Subcutaneous abdominal adipose tissue (tissue), 5 donors: ENCODE results near the gene MVP.

Experiments used
- H3K27ac ChIP-seq: one replicate; pipeline ENCODE4 v1.7.0; 2013; ENCODE audit warnings: low read depth, mild to moderate bottlenecking, inconsistent platforms, low read length, moderate library complexity
- H3K27me3 ChIP-seq, 5 donors: one replicate each; pipeline ENCODE4 v1.7.0; 2013; ENCODE audit warnings: low read length in 5 of 5, inconsistent platforms in 1 of 5; ENCODE audit not compliant: control insufficient read depth in 5 of 5, insufficient read depth in 4 of 5
- H3K36me3 ChIP-seq, 5 donors: one replicate each; pipeline ENCODE4 v1.7.0; 2013; ENCODE audit warnings: low read length in 5 of 5; ENCODE audit not compliant: control insufficient read depth in 5 of 5, insufficient read depth in 5 of 5
- H3K4me1 ChIP-seq, 5 donors: one replicate each; pipeline ENCODE4 v1.7.0; 2013; ENCODE audit warnings: low read length in 5 of 5, mild to moderate bottlenecking in 3 of 5, moderate library complexity in 1 of 5; ENCODE audit not compliant: control insufficient read depth in 5 of 5, insufficient read depth in 5 of 5
- H3K4me3 ChIP-seq, 5 donors: one replicate each; pipeline ENCODE4 v1.7.0; 2013; ENCODE audit warnings: low read length in 5 of 5, low read depth in 1 of 5
- H3K9ac ChIP-seq, 5 donors: one replicate each; pipeline ENCODE4 v1.7.0; 2013; ENCODE audit warnings: low read length in 5 of 5, mild to moderate bottlenecking in 4 of 5, moderate library complexity in 3 of 5
- H3K9me3 ChIP-seq, 5 donors: one replicate each; pipeline ENCODE4 v1.7.0; 2013; ENCODE audit warnings: low read length in 5 of 5; ENCODE audit not compliant: control insufficient read depth in 5 of 5
- donor health status: healthy.
- donor health status: healthy.
- donor health status: healthy.
- donor health status: healthy.
- donor health status: healthy.

Gene MVP

GRCh38 chr16:29857133-29857760 is 37.0 kb downstream of the MVP start:
- Histone ChIP-seq H3K9me3 (no peaks in the 10 kb centered on the region), H3K4me3 (no peak overlapping the region), H3K27me3 (no peaks in the 10 kb centered on the region), H3K4me1 (peaks cover 2 to 35% (median 28%) of the 10 kb centered on the region in 5 donors), H3K27ac (no peak overlapping the region), H3K9ac (peak overlapping the region in 1 of 5 donors; percentile 5), H3K36me3 (peaks cover 0 to 32% (median 29%) of the 10 kb centered on the region in 5 donors)

- H3K9me3 ChIP-seq = no peaks in the 10 kb centered on the region
- peaks cover 2 to 35% (median 28%) of the 10 kb centered on the region in 5 donors for H3K4me1 ChIP-seq
- no peak overlapping the region for H3K9ac ChIP-seq
- H3K36me3 ChIP-seq = peaks cover 0 to 32% (median 29%) of the 10 kb centered on the region in 5 donors
- H3K27me3 ChIP-seq = no peaks in the 10 kb centered on the region
- no peak overlapping the region for H3K4me3 ChIP-seq
- H3K27ac ChIP-seq = no peak overlapping the region
These were observed 38.0 kb downstream of the MVP start for GRCh38 chr16:29858149-29858849.

DNA sequence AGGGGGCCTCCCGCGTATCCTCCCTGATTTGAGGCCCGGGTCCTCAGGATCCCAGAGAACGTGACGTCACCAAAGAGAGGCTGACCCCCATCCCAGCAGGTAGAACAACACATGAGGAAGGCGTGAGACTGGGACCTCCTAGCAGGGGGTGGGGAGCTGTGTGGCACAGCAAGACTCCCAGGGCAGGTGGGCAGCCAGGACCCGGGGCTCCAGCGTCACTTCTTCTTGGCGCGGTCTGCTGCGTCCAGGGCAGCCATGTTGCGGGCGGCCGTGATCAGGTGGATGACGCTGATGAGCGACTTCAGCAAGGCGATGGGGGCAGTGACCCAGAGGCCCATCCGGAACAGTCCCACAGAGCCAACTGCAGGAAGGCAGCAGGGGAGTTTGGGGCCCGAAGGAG is 38.7 kb downstream of the MVP start:
- no peak overlapping the region for H3K4me3 ChIP-seq
- no peaks in the 10 kb centered on the region for H3K27me3 ChIP-seq
- H3K9me3 ChIP-seq = no peaks in the 10 kb centered on the region
- H3K27ac ChIP-seq = no peak overlapping the region
- H3K4me1 ChIP-seq = peaks cover 5 to 40% (median 31%) of the 10 kb centered on the region in 5 donors
- H3K36me3 ChIP-seq = peaks cover 0 to 32% (median 29%) of the 10 kb centered on the region in 5 donors
- no peak overlapping the region for H3K9ac ChIP-seq

GRCh38 chr16:29860218-29860617 is 40.0 kb downstream of the MVP start:
- peak overlapping the region in 2 of 5 donors; percentile 0 to 20 for H3K9ac ChIP-seq
- no peak overlapping the region for H3K4me3 ChIP-seq
- no peaks in the 10 kb centered on the region for H3K9me3 ChIP-seq
- H3K4me1 ChIP-seq = peaks cover 5 to 40% (median 31%) of the 10 kb centered on the region in 5 donors
- H3K27me3 ChIP-seq = peaks cover 0 to 2% (median 0%) of the 10 kb centered on the region in 5 donors
- no peak overlapping the region for H3K27ac ChIP-seq
- H3K36me3 ChIP-seq = peaks cover 0 to 32% (median 29%) of the 10 kb centered on the region in 5 donors

DNA sequence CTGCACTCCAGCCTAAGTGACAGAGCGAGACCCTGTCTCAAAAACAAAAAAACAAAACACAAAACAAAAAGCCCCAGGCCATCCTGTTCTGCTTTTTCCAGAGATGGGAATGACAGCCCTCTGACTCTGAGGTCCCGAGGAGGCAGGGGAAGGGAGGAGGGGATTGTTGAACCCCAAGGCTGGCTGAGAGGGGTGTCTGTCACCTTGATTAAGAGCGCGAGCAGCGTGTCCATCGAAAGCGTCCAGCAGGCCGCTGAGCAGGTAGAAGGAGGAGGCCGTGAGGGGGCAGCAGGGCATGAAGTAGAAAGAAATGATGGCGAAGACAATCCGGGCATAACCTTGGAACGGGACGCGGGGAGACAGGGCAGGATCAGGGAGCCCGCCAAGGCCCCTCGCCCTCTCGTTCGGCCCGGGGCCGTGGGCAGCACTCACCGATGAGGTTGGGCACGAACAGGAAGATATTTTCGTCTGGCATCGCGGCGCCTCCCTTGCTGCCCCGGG is 42.2 kb downstream of the MVP start:
- peaks cover 0 to 32% (median 29%) of the 10 kb centered on the region in 5 donors for H3K36me3 ChIP-seq
- H3K4me1 ChIP-seq = peaks cover 5 to 33% (median 24%) of the 10 kb centered on the region in 5 donors
- no peaks in the 10 kb centered on the region for H3K9me3 ChIP-seq
- peaks cover 0 to 2% (median 0%) of the 10 kb centered on the region in 5 donors for H3K27me3 ChIP-seq
- H3K9ac ChIP-seq = peak overlapping the region in 4 of 5 donors; percentile 86 to 95 (median 90)
- peak overlapping the region; percentile 96 for H3K27ac ChIP-seq
- peak overlapping the region; percentile 84 to 93 (median 87) for H3K4me3 ChIP-seq

DNA sequence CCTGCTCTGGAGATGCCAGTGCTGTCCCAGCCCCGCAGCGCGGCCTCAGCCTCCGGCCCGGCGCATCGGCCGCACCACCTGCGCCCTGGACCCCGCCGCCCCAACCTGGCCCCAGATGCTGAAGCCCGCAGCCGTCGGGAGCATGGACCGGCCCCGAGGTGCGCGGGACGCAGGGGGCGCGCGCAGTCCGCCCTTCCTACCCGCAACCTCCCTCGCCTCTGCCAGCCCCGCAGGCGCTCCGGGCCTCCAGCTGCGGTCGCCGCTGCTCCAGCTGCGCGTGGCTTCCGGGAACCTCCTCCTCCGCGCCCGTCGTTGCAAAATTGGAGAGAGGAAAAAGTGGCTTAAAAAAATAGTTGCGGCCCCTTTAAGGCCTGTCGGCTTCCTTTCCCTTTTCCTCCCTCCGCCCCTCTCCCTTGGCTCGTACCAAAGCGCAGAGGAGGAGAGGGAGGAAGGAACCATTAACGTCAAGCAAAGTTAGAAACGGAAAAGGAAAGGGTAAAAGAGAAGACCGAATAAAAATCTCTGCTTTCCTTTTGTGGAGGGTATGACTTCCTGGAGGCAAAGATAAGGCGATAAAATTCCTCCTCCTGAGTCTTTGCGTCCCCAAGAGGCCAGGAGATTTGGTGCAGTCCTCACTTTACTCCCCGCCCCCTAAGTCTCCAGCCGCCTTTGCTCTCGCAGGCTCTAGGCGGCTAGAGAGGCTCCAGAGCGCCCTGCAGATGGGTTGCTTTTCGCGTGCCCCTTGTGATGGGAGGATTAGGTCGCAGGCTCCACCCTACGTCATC is 42.8 kb downstream of the MVP start, which contains the start of gene CDIPT:
TSS of gene CDIPT (minus strand) at position 343 of the 785 bp plus-strand sequence. CDS start 369 bp downstream, outside the sequence.
- Histone ChIP-seq H3K27me3 (peaks cover 0 to 2% (median 0%) of the 10 kb centered on the region in 5 donors), H3K9ac (peak within 1 kb of the TSS; percentile 84 to 95 (median 87)), H3K4me1 (peaks cover 5 to 31% (median 24%) of the 10 kb centered on the region in 5 donors), H3K9me3 (no peaks in the 10 kb centered on the region), H3K27ac (peak within 1 kb of the TSS; percentile 96), H3K36me3 (peaks cover 0 to 32% (median 29%) of the 10 kb centered on the region in 5 donors), H3K4me3 (peak within 1 kb of the TSS; percentile 84 to 93 (median 87))

DNA sequence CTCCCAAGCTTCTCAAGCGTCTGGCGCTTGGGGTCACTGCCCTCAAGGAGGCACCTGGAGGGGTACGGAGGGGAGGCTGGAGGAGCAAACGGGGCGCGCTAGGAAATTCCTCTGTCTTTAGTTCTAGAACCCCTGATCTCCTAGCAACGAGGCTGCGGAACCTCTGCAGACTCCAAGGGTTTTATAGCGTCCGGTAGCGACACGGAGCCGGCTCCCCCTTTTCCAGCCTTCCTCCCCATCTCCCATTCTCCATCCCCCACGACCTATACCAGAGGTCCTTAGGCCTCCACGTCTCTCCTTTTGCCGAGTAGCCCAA is 43.4 kb downstream of the MVP start:
- H3K4me1 ChIP-seq = peaks cover 5 to 28% (median 24%) of the 10 kb centered on the region in 5 donors
- peaks cover 0 to 27% (median 26%) of the 10 kb centered on the region in 5 donors for H3K36me3 ChIP-seq
- H3K27me3 ChIP-seq = peaks cover 0 to 2% (median 0%) of the 10 kb centered on the region in 5 donors
- H3K27ac ChIP-seq = peak overlapping the region; percentile 96
- peak overlapping the region; percentile 30 to 91 (median 57) for H3K4me3 ChIP-seq
- no peaks in the 10 kb centered on the region for H3K9me3 ChIP-seq
- peak overlapping the region in 1 of 5 donors; percentile 95 for H3K9ac ChIP-seq

- H3K27me3 ChIP-seq = peaks cover 0 to 2% (median 0%) of the 10 kb centered on the region in 5 donors
These were observed 43.9 kb downstream of the MVP start for GRCh38 chr16:29864205-29864604.

GRCh38 chr16:29868396-29869009 is 48.2 kb downstream of the MVP start:
- H3K27me3 ChIP-seq = peaks cover 0 to 4% (median 0%) of the 10 kb centered on the region in 5 donors
- H3K9ac ChIP-seq = no peak overlapping the region
- no peak overlapping the region for H3K4me3 ChIP-seq
- no peaks in the 10 kb centered on the region for H3K9me3 ChIP-seq
- peaks cover 0 to 4% (median 3%) of the 10 kb centered on the region in 5 donors for H3K4me1 ChIP-seq
- no peak overlapping the region for H3K27ac ChIP-seq
- H3K36me3 ChIP-seq = no peaks in the 10 kb centered on the region

More at GRCh38 chr16:29864205-29864604, 43.9 kb downstream of the MVP start:
- Histone ChIP-seq H3K9me3 (no peaks in the 10 kb centered on the region), H3K4me1 (peaks cover 5 to 26% (median 24%) of the 10 kb centered on the region in 5 donors), H3K9ac (no peak overlapping the region), H3K36me3 (peaks cover 0 to 22% (median 20%) of the 10 kb centered on the region in 5 donors), H3K4me3 (no peak overlapping the region), H3K27ac (no peak overlapping the region)
